ENCODE results near the gene MTERF4. TPM values are rescaled to one million over a fixed set of nuclear protein-coding genes. Genes with fewer than 3 reads are reported as not detected.

The MTERF4 gene
- total and polyA plus RNA-seq, 2 of the 8 experiments (the other 6 are each of a cell fraction or from before 2014, with no cell fraction given) = 25.9 to 28.5 TPM

GRCh38 chr2:241111440-241111805 is 9.3 kb upstream of the MTERF4 start (continued):
- no peak for TF ChIP-seq CHD7 (IDR thresholded peaks at IDR 0.05; ENCODE audit: insufficient replicate concordance, low read length)
- TF ChIP-seq ASH2L (IDR thresholded peaks at IDR 0.05; ENCODE audit: low read length) = no peak
- TF ChIP-seq POU5F1 (IDR thresholded peaks at IDR 0.05; ENCODE audit: low read depth, low read length) = no peak
- no peak for TF ChIP-seq MAX (IDR thresholded peaks at IDR 0.05)
- TF ChIP-seq JUN (IDR thresholded peaks at IDR 0.05; ENCODE audit: low read depth, low read length) = no peak
- TF ChIP-seq SP1 (IDR thresholded peaks at IDR 0.05; ENCODE audit: low read depth, low read length) = no peak
- no peak for TF ChIP-seq HDAC2 (IDR thresholded peaks at IDR 0.05; ENCODE audit: borderline replicate concordance in 1 of 2, low read depth in 2 of 2, low read length in 2 of 2)
- no peak for TF ChIP-seq SIRT6 (IDR thresholded peaks at IDR 0.05; ENCODE audit: low read length)
- no peak for TF ChIP-seq RFX5 (IDR thresholded peaks at IDR 0.05; ENCODE audit: borderline replicate concordance, low read depth, low read length)
- TF ChIP-seq POLR2AphosphoS5 (IDR thresholded peaks at IDR 0.05; ENCODE audit: low read depth, low read length) = no peak
- TF ChIP-seq GABPA (IDR thresholded peaks at IDR 0.05; ENCODE audit: borderline replicate concordance, insufficient read depth, low read length) = no peak
- no peak for TF ChIP-seq TAF1 (IDR thresholded peaks at IDR 0.05; ENCODE audit: low read depth, low read length)
- no peak for TF ChIP-seq JUND (IDR thresholded peaks at IDR 0.05; ENCODE audit: low read length)

Measured in H1 (cell line).